GM18858 (cell line): ENCODE measurements around the gene CDKL4.
"Not testable (repeated sequence)": the region's sequence is repeated elsewhere in the genome, so short reads cannot be mapped to it uniquely, and the experiment has no call there.

Source experiments
- ATAC-seq: cut with Tn5 transposase; IDR thresholded peaks from one replicate; pipeline ENCODE4 v1.9.1; 2021; ENCODE audit not compliant: unreplicated experiment

CDKL4 gene

GRCh38 chr2:39243469-39244123 is at the start of gene CDKL4:
Gene CDKL4 (minus strand): TSS chr2:39243970.
- ATAC-seq, result no peak

DNA sequence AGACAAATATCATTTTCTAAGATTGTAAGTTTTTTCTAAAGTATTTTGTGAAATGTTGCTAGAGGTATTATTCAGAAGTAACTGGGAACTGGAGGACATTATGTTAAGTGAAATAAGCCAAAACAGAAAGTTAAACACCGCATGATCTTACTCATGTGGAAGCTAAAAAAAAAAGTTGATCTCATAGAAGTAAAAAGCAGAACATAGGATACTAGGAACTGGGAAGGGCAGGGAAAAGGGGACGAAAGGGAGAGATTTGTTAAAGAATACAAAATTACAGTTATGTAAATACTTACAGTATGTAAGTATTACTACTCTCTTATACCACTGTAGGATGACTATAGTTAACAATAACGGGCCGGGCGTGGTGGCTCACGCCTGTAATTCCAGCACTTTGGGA is 46.7 kb upstream of the CDKL4 start:
- no peak for ATAC-seq

DNA sequence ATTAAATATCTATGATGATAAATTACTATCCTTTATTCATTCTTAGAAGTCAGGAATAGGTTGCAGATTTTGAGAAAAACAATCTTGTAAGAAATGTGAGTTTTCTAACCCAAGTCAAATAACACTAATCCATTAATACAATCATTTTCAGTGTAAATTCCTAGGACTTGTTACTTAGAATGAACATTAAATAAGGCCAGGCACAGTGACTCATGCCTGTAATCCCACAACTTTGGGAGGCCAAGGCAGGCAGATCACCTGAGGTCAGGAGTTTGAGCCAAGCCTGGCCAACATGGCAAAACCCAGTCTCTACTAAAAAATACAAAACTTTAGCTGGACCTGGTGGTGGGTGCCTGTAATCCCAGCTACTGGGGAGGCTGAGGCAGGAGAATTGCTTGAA is 45.8 kb upstream of the CDKL4 start:
- ATAC-seq, result no peak

GRCh38 chr2:39283561-39283960 is 39.8 kb upstream of the CDKL4 start:
- ATAC-seq, result no peak

GRCh38 chr2:39281391-39281790 is 37.6 kb upstream of the CDKL4 start:
- no peak for ATAC-seq

DNA sequence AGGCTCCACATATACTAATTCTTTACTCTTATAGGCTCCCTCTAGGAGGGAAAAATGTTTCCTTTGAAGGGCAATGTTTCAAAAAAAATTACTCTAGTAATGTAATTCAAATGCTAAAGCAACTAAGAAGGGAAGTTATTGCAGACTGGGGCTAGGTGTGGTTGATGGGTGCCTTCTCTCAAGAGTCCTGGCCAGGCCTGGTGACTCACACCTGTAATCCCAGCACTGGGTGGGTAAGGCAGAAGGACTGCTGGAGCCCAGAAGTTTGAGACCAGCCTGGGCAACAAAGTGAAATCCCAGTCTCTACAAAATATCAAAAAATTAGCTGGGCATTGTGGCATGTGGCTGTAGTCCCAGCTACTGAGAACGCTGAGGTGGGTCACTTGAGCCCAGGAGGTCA is 31.2 kb upstream of the CDKL4 start:
- no peak for ATAC-seq

GRCh38 chr2:39269941-39270340 is 26.2 kb upstream of the CDKL4 start:
- ATAC-seq, result no peak

- ATAC-seq, result no peak
Measured at GRCh38 chr2:39266916-39267434, 23.2 kb upstream of the CDKL4 start.

- ATAC-seq, result peak; percentile 72
Measured at GRCh38 chr2:39266139-39266805, 22.5 kb upstream of the CDKL4 start.

- ATAC-seq, result no peak
Measured at GRCh38 chr2:39265315-39265714, 21.5 kb upstream of the CDKL4 start.

DNA sequence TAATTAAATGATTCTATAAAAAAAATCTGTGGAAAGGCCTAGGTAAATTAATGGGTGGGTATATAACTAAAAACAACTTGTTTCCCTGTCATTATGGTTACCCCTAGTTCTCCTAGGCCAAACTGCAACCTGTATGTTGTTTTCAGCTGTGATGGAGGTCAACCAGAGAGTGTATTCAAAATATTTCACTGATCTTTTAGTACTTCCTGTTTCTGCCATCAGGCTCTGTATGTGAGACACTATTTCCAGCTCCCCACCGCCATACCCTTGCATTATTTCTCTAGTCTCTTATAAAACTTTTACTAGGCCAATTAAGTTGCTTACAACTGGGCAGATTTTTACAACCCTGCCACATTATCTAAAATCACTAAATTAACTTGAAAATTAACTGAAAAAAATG is 21.0 kb upstream of the CDKL4 start:
- ATAC-seq, result peak; percentile 70

DNA sequence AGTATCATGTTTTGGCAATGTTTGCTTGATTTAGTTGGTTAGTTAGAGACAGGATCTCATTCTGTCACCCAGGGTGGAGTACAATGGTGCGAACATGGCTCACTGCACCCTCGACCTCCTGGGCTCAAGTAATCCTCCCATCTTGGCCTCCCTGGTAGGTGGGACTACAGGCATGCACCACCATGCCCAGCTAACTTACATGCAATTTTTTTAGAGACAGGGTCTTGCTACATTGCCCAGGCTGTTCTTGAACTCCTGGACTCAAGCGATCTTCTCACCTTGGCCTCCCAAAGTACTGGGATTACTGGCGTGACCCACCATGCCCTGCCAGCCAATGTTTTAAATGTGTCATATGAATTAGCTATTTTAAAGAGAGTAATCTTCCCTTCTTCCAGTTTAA is 16.3 kb upstream of the CDKL4 start:
- ATAC-seq, result no peak

GRCh38 chr2:39256040-39256439 is 12.3 kb upstream of the CDKL4 start:
- no peak for ATAC-seq

GRCh38 chr2:39252888-39253518 is 9.2 kb upstream of the CDKL4 start:
- ATAC-seq, result no peak

DNA sequence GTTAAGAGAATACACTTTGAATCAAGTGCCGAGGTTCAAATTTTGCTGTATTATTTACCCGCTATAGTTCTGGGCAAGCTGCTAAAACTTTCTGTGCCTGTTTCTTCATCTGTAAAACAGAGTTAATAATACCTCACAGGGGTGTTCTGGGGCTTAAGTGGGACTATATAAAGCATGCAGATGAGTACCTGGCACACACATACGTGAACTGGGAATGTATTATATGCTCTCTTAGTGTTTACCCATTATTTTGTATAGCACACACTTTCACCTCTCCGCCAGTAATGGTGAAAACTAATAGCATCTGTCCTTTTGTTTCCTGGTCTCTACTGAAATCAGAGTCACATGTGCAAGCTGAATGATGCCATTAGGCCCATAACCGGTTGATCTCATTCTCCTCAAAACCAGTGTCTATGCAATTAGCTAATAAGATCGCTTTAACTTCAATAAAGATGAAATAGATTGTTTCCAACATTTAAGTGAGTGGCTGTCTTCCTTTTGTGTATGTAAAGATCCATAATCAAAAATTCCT is 3.8 kb upstream of the CDKL4 start:
- no peak for ATAC-seq

DNA sequence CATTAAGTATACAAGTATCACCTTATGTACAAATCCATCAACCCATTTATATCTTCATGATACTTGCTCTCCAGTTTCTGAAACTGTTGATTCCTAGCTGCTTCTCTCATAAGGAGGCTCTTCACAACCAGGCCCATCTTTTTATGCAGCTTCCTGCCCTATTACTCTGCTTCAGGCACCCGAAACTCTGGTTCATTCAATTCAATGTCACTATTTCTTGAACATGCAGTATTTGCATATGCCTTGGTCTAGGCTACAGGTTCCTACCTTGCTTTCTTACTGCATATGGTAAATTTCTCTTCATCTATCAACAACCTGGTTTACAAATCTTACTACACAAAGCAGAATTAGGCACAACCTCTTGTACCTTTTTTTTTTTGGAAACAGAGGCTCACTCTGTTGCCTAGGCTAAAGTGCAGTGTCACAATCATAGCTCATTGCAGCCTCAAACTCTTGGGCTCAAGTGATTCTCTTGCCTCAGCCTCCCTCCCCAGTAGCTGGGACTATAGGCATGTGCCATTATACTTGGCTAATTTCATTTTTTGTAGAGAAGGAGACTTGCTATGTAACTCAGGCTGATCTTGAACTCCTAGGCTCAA is 2.7 kb upstream of the CDKL4 start:
- ATAC-seq, result peak; percentile 42

DNA sequence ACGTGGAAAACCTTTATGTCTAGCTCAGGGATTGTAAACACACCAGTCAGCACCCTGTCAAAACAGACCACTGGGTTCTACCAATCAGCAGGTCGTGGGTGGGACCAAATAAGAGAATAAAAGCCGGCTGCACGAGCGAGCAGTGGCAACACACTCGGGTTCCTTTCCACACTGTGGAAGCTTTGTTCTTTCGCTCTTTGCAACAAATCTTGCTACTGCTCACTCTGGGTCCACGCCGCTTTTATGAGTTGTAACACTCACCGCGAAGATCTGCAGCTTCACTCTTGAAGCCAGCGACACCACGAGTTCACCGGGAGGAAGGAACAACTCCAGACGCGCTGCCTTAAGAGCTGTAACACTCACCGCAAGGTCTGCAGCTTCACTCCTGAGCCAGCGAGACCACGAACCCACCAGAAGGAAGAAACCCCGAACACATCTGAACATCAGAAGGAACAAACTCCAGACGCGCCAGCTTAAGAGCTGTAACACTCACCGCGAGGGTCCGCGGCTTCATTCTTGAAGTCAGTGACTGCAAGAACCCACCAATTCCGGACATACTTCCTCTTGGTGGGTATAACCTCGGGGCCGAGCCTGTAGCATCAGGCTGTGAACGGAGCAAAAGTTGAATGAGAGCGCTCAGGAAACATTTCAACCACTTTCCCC is 1.3 kb upstream of the CDKL4 start:
- not testable (repeated sequence) for ATAC-seq

DNA sequence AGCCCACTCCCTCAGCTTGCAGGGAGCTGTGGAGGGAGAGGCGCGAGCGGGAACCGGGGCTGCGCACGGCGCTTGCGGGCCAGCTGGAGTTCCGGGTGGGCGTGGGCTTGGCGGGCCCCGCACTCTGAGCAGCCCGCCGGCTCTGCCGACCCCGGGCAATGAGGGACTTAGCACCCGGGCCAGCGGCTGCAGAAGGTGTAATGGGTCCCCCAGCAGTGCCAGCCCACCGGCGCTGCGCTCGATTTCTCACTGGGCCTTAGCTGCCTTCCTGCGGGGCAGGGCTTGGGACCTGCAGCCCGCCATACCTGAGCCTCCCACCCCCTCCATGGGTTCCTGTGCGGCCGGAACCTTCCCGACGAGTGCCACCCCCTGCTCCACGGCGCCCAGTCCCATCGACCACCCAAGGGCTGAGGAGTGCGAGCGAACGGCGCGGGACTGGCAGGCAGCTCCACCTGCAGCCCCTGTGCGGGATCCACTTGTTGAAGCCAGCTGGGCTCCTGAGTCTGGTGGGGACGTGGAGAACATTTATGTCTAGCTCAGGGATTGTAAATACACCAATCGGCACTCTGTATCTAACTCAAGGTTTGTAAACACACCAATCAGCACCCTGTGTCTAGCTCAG is 582 bp upstream of the CDKL4 start:
- not testable (repeated sequence) for ATAC-seq

GRCh38 chr2:39241588-39241987 is 2.2 kb downstream of the CDKL4 start:
- no peak for ATAC-seq

DNA sequence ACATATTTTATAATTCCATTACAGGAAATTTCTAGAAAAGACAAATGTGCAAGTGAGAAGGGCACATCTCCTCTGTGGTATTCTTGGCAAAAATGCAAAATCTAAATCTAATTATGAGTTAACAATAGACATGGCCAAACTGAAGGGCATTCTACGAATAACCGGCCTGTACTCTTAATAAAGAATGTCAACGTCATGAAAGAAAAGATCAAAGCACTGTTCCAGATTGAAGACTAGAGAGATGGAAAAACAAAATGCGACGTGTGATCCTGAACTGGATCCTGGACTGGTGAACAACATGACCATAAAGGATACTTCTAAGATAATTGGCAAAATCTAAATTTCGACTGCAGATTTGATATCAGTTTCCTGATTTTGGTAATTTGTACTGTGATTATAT is 3.0 kb downstream of the CDKL4 start:
- no peak for ATAC-seq

- ATAC-seq, result no peak
Measured at GRCh38 chr2:39234754-39235153, 9.0 kb downstream of the CDKL4 start.
